Ovary (tissue), 3 donors: ENCODE measurements around the gene FHOD3.

Source experiments
- CTCF ChIP-seq, 3 donors: fragments of 450-650 bp in 2 of 3; fragments of 200-600 bp in 1 of 3; IDR thresholded peaks; one replicate each; pipeline versions ENCODE4 v1.5.1 to v1.8.0; 2016 to 2022; ENCODE audit warnings: antibody characterized with exemption in 3 of 3, mild to moderate bottlenecking in 1 of 3
- POLR2A ChIP-seq: fragments of 450-650 bp; IDR thresholded peaks from one replicate; pipeline ENCODE4 v1.6.1; 2017; ENCODE audit warnings: antibody characterized with exemption, mild to moderate bottlenecking, moderate library complexity
- donor health status: DM: no; HTN: no; CAD: no.

GRCh38 chr18:36492604-36493329, 195.3 kb downstream of the FHOD3 start:
- TF ChIP-seq CTCF (IDR thresholded peaks at IDR 0.05) (no peak), POLR2A (no peak)
